Measurements from ENCODE around the gene STIP1. TPM values are rescaled to one million over a fixed set of nuclear protein-coding genes. Genes with fewer than 3 reads are reported as not detected.
A peak's percentile ranks its signal among the peaks of the same experiment; 100 is the strongest.

Gene STIP1
- total and polyA plus RNA-seq, 10 of the 15 experiments (the other 5 are each of a cell fraction or from before 2014, with no cell fraction given): 25.2 to 291 (median 191) TPM

- ChIA-PET CTCF (interaction anchor here (1.3 to 8.8 kb wide), 2 partner anchors 15 to 309 kb away, joined by 3 to 68 read pairs; partner anchors contain the start of gene MARK2), POLR2A (no interaction called here), RAD21 (ENCODE audit: unreplicated experiment) (no interaction called here), SMC1A (ENCODE audit: uncharacterized antibody, unreplicated experiment) (no interaction called here)
- Histone ChIP-seq H3K4me1 (ENCODE audit: control insufficient read depth, insufficient read depth, low read length) (peaks cover 8% of the 10 kb centered on the region), H3K27ac (ENCODE audit: control insufficient read depth, insufficient read depth) (no peak overlapping the region), H3K9me3 (replicated peaks; ENCODE audit: control insufficient read depth, insufficient read depth, low read length) (no peaks in the 10 kb centered on the region), H3K4me3 (no peak overlapping the region), H3K27me3 (replicated peaks in 1 of 2; ENCODE audit: control insufficient read depth in 2 of 2, insufficient read depth in 2 of 2, low read length in 1 of 2) (no peaks in the 10 kb centered on the region), H2AFZ (ENCODE audit: control insufficient read depth, low read depth, low read length) (no peak overlapping the region), H3K79me2 (ENCODE audit: control insufficient read depth, insufficient read depth, low read length) (no peaks in the 10 kb centered on the region), H3K9ac (ENCODE audit: control insufficient read depth, insufficient read depth, low read length) (no peak overlapping the region), H3K36me3 (ENCODE audit: control insufficient read depth in 2 of 2, insufficient read depth in 2 of 2, low read length in 1 of 2) (no peaks in the 10 kb centered on the region), H3K4me2 (ENCODE audit: control insufficient read depth, insufficient read depth) (no peak overlapping the region), H4K20me1 (ENCODE audit: control insufficient read depth, insufficient read depth) (0 out of 2 replicates have a peak, but pooled peaks cover 3% of the 10 kb centered on the region)
- in situ Hi-C loops (cut with MboI): loop anchor here (5.0 kb wide), 2 partner anchors 144 to 309 kb away; partner anchors contain the start of gene MARK2
- peak; percentile 62 to 80 (median 80) for TF ChIP-seq CTCF (IDR thresholded peaks at IDR 0.05 in 2 of 3, conservative IDR thresholded peaks at IDR 0.05 in 1 of 3; ENCODE audit: control insufficient read depth in 2 of 3, extremely low read depth in 1 of 3, insufficient read depth in 1 of 3, low read depth in 3 of 3, low read length in 3 of 3)
- peak; percentile 43 for TF ChIP-seq RAD21 (IDR thresholded peaks at IDR 0.05; ENCODE audit: insufficient read depth, low read depth, low read length)
- TF ChIP-seq KLF5 (IDR thresholded peaks at IDR 0.05; ENCODE audit: partially characterized antibody): no peak
- no peak for TF ChIP-seq TARDBP (IDR thresholded peaks at IDR 0.05; ENCODE audit: borderline replicate concordance)
- TF ChIP-seq SMC3 (IDR thresholded peaks at IDR 0.05; ENCODE audit: borderline replicate concordance, low read length): peak; percentile 41; the same call in 1 of the 2 replicates
- TF ChIP-seq ESRRA (IDR thresholded peaks at IDR 0.05; ENCODE audit: low read length): peak; percentile 97
- TF ChIP-seq NR2F1 (conservative IDR thresholded peaks at IDR 0.05): 0 out of 2 replicates have a peak, but pooled peaks have one; percentile 42
- FAIRE-seq: peak; percentile 31
- no peak for DNase-seq (ENCODE audit: low read depth, low spot score)
- 41% methylated on average over 22 of the region's 22 CpGs for WGBS (ENCODE audit: insufficient coverage, insufficient replicate concordance, low lambda C conversion rate, missing lambda C conversion rate)
- intact Hi-C loops (cut with micrococcal nuclease; ENCODE audit: unreplicated experiment): loop anchor here (5.0 kb wide), 1 partner anchor 44 kb away; no protein-coding TSS in a partner anchor
- ATAC-seq: peak; percentile 87
- BruUV-seq (replicated peaks): no TSS peak
Measured at GRCh38 chr11:64146036-64146955, 39.7 kb upstream of the STIP1 start.

Measured in GM12878 (cell line).